ENCODE measurements around the gene TC2N.

TC2N gene

GRCh38 chr14:91841065-91841464 lies 26.3 kb downstream of the TC2N start:
- no peak for TF ChIP-seq CTCF (IDR thresholded peaks at IDR 0.05; ENCODE audit: control insufficient read depth, insufficient read depth, low read depth, low read length, missing control alignments)
- DNase-seq (ENCODE audit: low read depth): no peak

DNA sequence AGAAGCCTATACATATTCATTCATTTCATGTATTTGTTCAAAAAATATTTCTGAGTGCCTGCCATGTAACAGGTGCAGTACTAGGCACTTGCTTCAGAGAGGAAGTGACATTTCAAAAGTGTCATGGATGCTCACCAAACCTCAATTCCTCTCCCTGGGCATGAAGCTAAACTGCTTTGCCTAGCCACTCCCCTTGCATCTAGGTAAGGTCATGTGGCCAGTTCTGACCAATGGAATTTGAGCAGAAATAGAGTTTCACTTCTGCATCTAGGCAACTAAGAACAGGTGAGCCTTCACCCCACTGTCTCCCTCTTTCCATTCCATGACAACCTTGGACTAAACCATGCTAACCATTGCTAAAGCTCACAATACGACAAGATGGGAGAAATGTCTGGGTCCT lies 27.6 kb downstream of the TC2N start:
- no peak overlapping the region for H3K4me3 ChIP-seq (ENCODE audit: control insufficient read depth, low read depth, low read length)
- TF ChIP-seq CTCF (IDR thresholded peaks at IDR 0.05; ENCODE audit: control insufficient read depth, insufficient read depth, low read depth, low read length, missing control alignments): no peak
- DNase-seq (ENCODE audit: low read depth): no peak

More at GRCh38 chr14:91841065-91841464, 26.3 kb downstream of the TC2N start:
- H3K4me3 ChIP-seq (ENCODE audit: control insufficient read depth, low read depth, low read length): no peak overlapping the region

DNA sequence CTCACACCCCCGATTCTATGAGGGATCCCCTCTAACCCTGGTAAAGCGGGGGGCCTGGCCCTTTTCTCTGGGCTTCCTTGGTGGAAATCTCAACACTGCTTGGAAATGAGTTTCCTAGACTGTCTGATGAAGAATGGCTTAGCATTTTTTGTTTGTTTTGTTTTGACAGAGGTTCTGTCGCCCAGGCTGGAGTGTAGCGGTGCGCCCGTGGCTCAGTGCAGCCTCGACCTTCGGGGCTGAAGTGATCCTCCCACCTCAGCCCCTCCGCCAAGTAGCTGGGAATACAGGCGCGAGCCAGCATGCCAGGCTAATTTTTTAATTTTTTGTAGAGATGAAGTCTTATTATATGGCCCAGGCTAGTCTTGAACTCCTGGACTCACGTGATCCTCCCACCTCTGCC lies 30.3 kb downstream of the TC2N start:
- TF ChIP-seq CTCF (IDR thresholded peaks at IDR 0.05; ENCODE audit: control insufficient read depth, insufficient read depth, low read depth, low read length, missing control alignments): no peak
- no peak overlapping the region for H3K4me3 ChIP-seq (ENCODE audit: control insufficient read depth, low read depth, low read length)
- no peak for DNase-seq (ENCODE audit: low read depth)

GRCh38 chr14:91835920-91836843 lies 31.2 kb downstream of the TC2N start:
- TF ChIP-seq CTCF (IDR thresholded peaks at IDR 0.05; ENCODE audit: control insufficient read depth, insufficient read depth, low read depth, low read length, missing control alignments): no peak
- no peak overlapping the region; the same call in 1 of the 2 replicates for H3K4me3 ChIP-seq (ENCODE audit: control insufficient read depth, low read depth, low read length)
- DNase-seq (ENCODE audit: low read depth): no peak

GRCh38 chr14:91835197-91835919 lies 32.0 kb downstream of the TC2N start:
- TF ChIP-seq CTCF (IDR thresholded peaks at IDR 0.05; ENCODE audit: control insufficient read depth, insufficient read depth, low read depth, low read length, missing control alignments): no peak
- no peak for DNase-seq (ENCODE audit: low read depth)
- H3K4me3 ChIP-seq (ENCODE audit: control insufficient read depth, low read depth, low read length): no peak overlapping the region

DNA sequence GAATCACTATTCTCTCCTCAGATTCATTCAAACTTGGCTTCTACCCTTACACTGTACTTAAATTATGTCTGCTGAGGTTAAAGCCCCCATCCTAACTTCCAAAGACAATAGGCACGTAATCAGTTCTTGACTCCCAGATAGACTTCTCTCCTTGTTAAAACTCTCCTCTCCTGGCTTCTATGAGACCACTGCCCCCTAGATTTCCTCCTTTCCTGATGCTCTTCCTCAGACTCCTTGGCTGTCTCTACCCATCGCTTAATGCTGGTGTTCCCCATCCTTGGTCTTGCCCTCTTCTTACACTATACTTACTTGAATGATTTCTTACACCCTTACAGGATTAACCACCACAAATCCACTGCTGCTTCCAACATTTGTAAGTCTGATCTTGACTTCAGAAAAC lies 32.8 kb downstream of the TC2N start:
- no peak for TF ChIP-seq CTCF (IDR thresholded peaks at IDR 0.05; ENCODE audit: control insufficient read depth, insufficient read depth, low read depth, low read length, missing control alignments)
- H3K4me3 ChIP-seq (ENCODE audit: control insufficient read depth, low read depth, low read length): no peak overlapping the region
- no peak for DNase-seq (ENCODE audit: low read depth)

All from AG09309 (cell line).